Measurements from ENCODE around the gene RELA.
"Not testable (repeated sequence)": the region's sequence is repeated elsewhere in the genome, so short reads cannot be mapped to it uniquely, and the experiment has no call there.

The RELA gene

DNA sequence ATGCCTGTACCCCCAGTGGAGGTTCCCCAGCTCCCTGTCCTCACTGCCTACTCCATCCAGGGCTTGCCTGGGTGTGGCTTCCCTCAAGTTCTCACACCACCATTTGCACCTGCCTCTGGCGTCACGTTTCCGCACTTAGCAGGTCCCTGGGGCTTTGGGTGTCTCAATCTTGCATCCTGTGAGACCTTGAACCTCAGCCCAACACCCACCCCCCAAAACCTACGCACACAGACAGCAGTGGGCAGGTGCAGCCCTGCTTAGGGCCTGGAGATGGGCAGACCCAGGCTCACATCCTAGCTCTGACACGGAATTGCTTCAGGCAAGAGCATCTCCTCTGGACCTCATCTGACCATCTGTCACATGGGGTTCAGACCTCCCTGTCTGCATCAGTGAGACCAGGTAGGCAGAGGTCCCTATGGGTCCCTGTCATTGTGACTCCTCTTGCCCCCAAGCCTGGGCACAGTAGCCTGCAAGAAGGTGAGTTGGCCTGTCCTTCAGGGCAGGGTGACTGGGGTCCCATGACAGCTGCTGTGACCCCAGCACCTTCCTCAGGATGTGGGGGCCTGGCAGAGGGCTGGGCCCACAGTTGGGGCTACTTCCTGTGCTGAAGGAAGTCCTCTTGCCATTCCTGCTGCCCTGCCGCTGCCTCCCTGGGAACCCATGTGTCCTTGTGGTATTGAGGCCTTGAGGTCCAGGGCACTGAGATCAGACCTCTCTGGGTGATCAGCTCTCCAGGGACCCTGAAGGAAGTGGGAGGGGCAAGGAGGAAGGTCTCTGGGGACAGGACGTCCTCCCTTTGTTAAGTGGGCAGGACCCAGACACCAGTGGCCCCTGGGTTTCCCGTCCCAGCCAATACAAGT is 22.9 kb downstream of the RELA start:
- no peak overlapping the region for H3K4me3 ChIP-seq (ENCODE audit: low read depth, low read length)
- TF ChIP-seq, protein P1, sequence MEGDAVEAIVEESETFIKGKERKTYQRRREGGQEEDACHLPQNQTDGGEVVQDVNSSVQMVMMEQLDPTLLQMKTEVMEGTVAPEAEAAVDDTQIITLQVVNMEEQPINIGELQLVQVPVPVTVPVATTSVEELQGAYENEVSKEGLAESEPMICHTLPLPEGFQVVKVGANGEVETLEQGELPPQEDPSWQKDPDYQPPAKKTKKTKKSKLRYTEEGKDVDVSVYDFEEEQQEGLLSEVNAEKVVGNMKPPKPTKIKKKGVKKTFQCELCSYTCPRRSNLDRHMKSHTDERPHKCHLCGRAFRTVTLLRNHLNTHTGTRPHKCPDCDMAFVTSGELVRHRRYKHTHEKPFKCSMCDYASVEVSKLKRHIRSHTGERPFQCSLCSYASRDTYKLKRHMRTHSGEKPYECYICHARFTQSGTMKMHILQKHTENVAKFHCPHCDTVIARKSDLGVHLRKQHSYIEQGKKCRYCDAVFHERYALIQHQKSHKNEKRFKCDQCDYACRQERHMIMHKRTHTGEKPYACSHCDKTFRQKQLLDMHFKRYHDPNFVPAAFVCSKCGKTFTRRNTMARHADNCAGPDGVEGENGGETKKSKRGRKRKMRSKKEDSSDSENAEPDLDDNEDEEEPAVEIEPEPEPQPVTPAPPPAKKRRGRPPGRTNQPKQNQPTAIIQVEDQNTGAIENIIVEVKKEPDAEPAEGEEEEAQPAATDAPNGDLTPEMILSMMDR (conservative IDR thresholded peaks at IDR 0.05; ENCODE audit: low read depth, low read length) = no peak
- DNase-seq (ENCODE audit: low read depth) = no peak

DNA sequence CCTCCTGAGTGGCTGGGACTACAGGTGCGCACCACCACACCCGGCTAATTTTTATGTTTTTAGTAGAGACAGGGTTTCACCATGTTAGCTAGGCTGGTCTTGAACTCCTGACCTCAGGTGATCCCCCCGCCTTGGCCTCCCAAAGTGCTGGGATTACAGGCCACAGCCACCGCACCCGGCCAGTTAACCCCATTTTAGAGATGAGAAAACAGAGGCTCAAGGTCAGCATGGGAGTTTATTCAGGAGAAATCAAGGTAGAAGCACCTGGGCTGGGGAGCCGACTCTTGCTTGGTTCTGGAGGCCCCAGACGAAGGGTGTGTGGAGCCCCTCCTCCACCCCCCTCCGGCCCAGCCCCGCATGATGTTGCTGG is 23.5 kb downstream of the RELA start:
- not testable (repeated sequence) for H3K4me3 ChIP-seq (ENCODE audit: low read depth, low read length); DNase-seq (ENCODE audit: low read depth)

DNA sequence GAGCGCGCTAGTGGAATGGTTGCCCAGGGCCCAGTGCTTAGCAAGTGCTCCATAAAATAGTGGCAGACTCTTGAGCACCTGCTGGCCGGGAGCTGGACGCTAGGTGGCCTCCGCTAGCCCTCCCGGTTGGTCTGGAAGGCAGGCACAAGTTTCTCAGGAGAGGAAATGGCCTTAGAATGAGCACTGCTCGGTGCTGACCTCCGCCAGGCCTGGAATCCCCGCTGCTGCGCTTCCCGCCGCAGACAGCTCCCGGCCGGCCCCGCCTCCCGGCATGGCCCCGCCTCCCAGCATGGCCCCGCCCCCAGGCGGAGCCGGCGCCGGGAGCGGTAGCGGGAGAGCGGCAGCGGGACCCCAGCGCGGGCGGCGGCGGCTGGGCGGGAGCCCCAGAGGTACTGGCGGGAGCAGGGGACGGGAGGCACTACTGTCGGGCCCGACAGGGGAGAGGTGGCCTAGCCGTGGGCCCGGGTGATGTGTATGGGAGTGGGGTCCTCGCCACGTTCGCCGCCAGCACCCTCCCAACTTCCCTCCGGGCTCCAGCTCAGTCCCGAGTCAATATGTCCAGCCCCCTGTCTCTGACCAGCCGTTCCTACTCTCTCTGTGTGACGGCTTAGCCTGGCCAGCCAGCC is 24.8 kb downstream of the RELA start, which contains the start of gene SIPA1:
Gene SIPA1, plus strand, starts transcription at position 308 of the 626 bp plus-strand sequence. CDS start 2,821 bp downstream, outside the sequence.
- TF ChIP-seq, protein P1 (conservative IDR thresholded peaks at IDR 0.05; ENCODE audit: low read depth, low read length) = peak; percentile 77
- H3K4me3 ChIP-seq (ENCODE audit: low read depth, low read length) = peak within 1 kb of the TSS; percentile 82
- DNase-seq (ENCODE audit: low read depth) = peak; percentile 97

DNA sequence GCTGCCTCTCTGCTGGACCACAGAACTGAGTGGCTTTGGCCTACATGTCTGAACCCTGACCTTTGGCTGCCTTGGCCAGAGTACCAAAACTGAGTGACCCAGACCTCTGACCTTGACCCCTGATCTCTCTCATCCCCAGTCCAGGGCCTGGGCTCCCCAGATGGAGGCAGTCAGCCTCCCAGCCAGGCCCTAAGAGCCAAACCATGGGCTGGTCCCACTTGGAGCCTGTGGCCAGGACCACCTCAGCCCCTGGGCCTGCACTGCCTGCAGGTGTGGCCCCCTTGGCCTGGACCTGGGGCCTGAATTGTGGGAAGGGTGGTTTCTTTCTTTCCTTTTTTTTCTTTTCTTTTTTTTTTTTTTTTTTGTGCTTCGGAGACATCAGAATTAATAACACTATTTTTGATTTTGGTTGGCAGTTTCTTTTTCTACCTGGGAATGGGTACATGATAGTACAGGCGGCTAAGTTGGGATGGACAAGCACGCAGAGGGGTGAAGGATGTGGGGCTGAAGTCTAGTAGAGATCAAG is 25.6 kb downstream of the RELA start:
- no peak for DNase-seq (ENCODE audit: low read depth)
- no peak overlapping the region for H3K4me3 ChIP-seq (ENCODE audit: low read depth, low read length)
- TF ChIP-seq, protein P1 (conservative IDR thresholded peaks at IDR 0.05; ENCODE audit: low read depth, low read length) = no peak

DNA sequence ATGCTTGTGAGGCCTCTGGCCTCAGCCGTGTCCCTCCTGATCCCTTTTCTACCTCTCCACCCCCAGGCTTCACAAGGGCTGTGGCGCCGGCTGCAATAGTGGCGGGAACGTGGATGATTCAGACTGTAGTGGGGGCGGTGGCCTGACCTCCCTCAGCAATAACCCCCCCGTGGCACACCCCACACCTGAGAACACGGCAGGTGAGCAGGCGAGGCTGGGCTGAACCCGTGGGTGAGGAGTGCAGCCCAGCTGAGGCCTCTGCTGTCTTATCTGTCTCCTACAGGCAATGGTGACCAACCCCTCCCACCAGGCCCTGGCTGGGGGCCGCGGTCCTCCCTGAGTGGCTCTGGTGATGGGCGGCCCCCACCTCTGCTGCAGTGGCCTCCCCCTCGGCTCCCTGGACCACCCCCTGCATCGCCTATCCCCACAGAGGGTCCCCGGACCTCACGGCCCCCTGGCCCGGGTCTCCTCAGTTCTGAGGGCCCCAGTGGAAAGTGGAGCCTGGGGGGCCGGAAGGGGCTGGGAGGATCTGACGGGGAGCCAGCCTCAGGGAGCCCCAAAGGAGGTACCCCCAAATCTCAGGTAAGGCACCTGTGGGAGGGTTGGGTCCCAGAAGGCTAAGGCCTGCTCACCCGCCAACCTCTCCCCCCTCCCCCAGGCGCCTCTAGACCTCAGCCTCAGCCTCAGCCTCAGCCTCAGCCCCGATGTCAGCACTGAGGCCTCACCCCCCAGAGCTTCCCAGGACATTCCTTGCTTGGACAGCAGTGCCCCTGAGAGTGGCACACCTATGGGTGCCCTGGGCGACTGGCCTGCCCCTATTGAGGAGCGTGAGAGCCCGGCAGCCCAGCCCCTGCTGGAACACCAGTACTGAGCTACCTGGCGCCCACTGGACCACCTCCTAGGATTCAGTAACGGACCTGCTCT is 26.3 kb downstream of the RELA start:
- no peak for DNase-seq (ENCODE audit: low read depth)
- TF ChIP-seq, protein P1 (conservative IDR thresholded peaks at IDR 0.05; ENCODE audit: low read depth, low read length) = no peak
- H3K4me3 ChIP-seq (ENCODE audit: low read depth, low read length) = no peak overlapping the region

DNA sequence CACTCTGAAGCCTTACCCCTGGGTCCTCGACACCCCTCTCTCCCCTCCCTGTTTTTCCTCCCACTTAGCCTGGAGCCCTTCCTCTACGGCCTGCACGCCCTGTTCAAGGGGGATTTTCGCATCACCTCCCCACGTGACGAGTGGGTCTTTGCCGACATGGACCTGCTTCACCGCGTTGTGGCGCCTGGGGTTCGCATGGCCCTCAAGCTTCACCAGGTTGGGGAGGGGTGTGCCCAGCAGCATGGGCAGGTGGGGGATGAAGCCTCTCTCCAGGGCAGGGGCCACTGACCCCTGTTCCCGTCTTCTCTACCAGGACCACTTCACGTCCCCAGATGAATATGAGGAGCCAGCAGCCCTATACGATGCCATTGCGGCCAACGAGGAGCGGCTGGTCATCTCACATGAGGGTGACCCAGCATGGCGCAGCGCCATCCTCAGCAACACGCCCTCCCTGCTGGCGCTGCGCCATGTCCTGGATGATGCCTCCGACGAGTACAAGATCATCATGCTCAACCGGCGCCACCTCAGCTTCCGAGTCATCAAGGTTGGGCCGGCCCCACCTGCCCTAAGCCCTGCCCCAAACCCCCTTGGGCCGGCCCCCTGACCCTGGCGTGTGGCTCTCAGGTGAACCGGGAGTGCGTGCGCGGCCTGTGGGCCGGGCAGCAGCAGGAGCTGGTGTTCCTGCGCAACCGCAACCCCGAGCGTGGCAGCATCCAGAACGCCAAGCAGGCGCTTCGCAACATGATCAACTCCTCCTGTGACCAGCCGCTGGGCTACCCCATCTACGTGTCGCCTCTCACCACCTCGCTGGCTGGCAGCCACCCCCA is 27.6 kb downstream of the RELA start:
- H3K4me3 ChIP-seq (ENCODE audit: low read depth, low read length) = no peak overlapping the region
- TF ChIP-seq, protein P1 (conservative IDR thresholded peaks at IDR 0.05; ENCODE audit: low read depth, low read length) = no peak
- DNase-seq (ENCODE audit: low read depth) = no peak
